ENCODE data around the gene POLR3A.

POLR3A gene

DNA sequence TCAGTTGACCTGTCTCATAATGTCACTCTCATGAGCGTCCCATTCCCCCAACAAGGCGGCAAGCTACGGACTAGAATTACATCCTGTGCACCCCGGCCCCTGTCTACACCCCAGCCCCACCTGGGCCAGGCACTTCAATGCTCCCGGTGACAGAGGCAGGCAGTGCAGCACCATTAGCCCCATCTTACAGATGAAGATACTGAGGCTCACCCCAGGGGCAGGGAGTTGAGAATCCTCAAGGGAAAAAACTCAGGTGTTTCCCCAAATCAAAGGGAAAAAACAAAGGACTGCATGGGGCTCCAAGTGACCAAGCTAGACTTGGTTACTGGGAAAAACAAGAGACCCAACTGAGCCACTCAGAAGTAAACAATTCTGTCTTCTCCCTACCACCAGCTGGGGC lies 107.3 kb downstream of the POLR3A start:
- in situ Hi-C loops (cut with MboI; ENCODE audit: low sequenced_read_pairs) = no loop called here

DNA sequence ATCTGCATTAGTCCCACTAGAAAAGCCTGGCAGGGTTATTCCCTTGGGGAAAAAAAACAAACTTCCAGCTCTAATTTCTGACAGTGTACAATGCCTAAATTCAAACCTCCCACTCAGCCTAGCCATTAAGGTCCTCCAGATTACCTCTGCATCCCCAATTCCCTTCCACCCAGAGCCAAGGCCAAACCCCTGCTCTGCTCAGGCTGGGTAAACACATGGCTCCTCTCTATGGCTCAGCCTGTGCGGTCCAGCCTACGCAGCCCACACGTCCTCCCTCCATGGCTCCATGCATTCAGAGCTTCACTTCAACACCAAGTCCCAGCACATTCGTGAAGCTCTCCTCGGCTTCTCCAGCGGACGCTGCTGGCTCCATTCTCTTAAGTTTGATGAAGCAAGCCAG lies 107.9 kb downstream of the POLR3A start:
- in situ Hi-C loops (cut with MboI; ENCODE audit: low sequenced_read_pairs) = no loop called here

DNA sequence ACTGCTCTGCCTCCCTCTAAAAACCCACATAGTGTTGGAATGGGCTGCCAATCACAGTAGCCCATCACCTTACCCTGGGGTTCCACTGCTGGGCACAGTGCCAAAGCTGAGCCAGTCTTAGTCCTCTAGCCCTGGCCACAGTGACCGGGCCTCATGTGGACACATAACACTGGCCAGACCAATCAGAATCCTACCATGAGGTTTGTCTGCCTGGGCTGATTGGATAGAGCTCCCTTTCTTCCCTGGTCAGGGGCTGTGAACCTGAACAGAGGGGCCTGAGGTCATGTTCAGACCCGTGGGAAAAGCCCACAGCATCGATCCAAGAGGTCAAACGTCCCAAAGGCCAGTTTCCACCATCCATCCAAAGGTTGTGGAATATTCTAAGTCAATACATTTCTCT lies 108.8 kb downstream of the POLR3A start:
- in situ Hi-C loops (cut with MboI; ENCODE audit: low sequenced_read_pairs) = no loop called here

DNA sequence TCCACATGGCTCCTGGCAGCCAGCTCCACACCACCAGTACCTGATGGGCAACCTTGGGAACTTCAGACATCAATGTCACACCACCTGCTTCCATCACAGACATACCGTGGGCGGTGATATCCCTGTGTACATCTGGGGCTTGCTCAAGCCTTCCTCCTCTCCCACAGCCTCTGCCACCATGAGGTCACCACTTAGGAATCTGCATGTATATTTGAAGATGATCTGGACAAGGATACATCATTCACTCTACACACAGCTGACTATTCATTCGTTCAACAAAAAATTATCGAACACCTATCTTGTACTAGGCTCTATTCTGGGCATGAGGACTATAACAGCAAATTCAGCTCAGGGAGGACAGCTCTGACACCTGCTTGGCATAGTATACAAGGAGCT lies 109.6 kb downstream of the POLR3A start:
- in situ Hi-C loops (cut with MboI; ENCODE audit: low sequenced_read_pairs) = no loop called here
